IMR-90 (cell line): ENCODE measurements around the gene TNIP1. TPM values are rescaled to one million over a fixed set of nuclear protein-coding genes. Genes with fewer than 3 reads are reported as not detected.

Experiments
- ATAC-seq: fragments of 200-7000 bp; cut with Tn5 transposase; 2 replicates; pipeline ENCODE4 v1.9.1; 2020; ENCODE audit warnings: low read depth, mild to moderate bottlenecking, moderate library complexity
- BruUV-seq: library from RNA; stranded (reverse); fragments of 400-500 nt; replicated peaks from 2 replicates; lab custom pipeline; 2021; lab: Mats Ljungman, UMichigan
- CTCF ChIA-PET: fragments of 300-600 bp; formaldehyde crosslinking; extraction: SDS; loops from one replicate; lab custom pipeline; 2021; ENCODE audit warnings: antibody characterized with exemption; lab: Yijun Ruan, JAX
- POLR2A ChIA-PET: fragments of 300-600 bp; sonication (Branson Sonifier 250); formaldehyde crosslinking; loops from one replicate; lab custom pipeline; 2022; ENCODE audit warnings: antibody characterized with exemption; ENCODE audit not compliant: unreplicated experiment; lab: Charles Lee
- DNase-seq: peaks from one replicate; pipeline ENCODE4 v3.0.0; 2013
- H2AFZ ChIP-seq: replicated peaks from 2 replicates; pipeline ENCODE3; 2013; ENCODE audit warnings: low read length, mild to moderate bottlenecking; ENCODE audit not compliant: poor library complexity
- H2AK5ac ChIP-seq: 2 replicates; pipeline ENCODE4 v1.6.1; 2013; ENCODE audit warnings: low read depth, low read length, inconsistent platforms
- H2AK9ac ChIP-seq: replicated peaks from 2 replicates; pipeline ENCODE3; 2013; ENCODE audit warnings: mild to moderate bottlenecking, low read depth, low read length, moderate library complexity; ENCODE audit not compliant: poor library complexity
- H2BK120ac ChIP-seq: 2 replicates; pipeline ENCODE4 v1.6.1; 2013; ENCODE audit warnings: low read depth, low read length, inconsistent platforms
- H2BK15ac ChIP-seq: 3 replicates; pipeline ENCODE4 v1.6.1; 2013; ENCODE audit warnings: low read depth, low read length, inconsistent platforms
- H2BK20ac ChIP-seq: 2 replicates; pipeline ENCODE4 v1.6.1; 2013; ENCODE audit warnings: low read depth, mild to moderate bottlenecking, inconsistent platforms, low read length, moderate library complexity
- H2BK5ac ChIP-seq: 2 replicates; pipeline ENCODE4 v1.6.1; 2013; ENCODE audit warnings: mild to moderate bottlenecking, low read depth, low read length, inconsistent platforms; ENCODE audit not compliant: poor library complexity, severe bottlenecking
- H3K14ac ChIP-seq: replicated peaks from 2 replicates; pipeline ENCODE4 v1.6.1; 2013; ENCODE audit warnings: low read depth, low read length, inconsistent platforms
- H3K18ac ChIP-seq: 2 replicates; pipeline ENCODE4 v1.6.1; 2013; ENCODE audit warnings: low read depth, low read length, control low read depth
- H3K23ac ChIP-seq: 2 replicates; pipeline ENCODE4 v1.6.1; 2013; ENCODE audit warnings: low read depth, low read length, inconsistent platforms
- H3K27ac ChIP-seq: 2 replicates; pipeline ENCODE4 v1.5.1; 2013; ENCODE audit warnings: mild to moderate bottlenecking, control low read depth, low read length; ENCODE audit not compliant: insufficient read depth
- H3K27me3 ChIP-seq: 2 replicates; pipeline ENCODE4 v1.6.1; 2013; ENCODE audit warnings: low read length; ENCODE audit not compliant: control insufficient read depth, insufficient read depth
- H3K36me3 ChIP-seq: 2 replicates; pipeline ENCODE4 v1.6.1; 2013; ENCODE audit warnings: low read length, mixed read lengths; ENCODE audit not compliant: control insufficient read depth, insufficient read depth
- H3K4ac ChIP-seq: 2 replicates; pipeline ENCODE4 v1.6.1; 2013; ENCODE audit warnings: low read depth, low read length, inconsistent platforms
- H3K4me1 ChIP-seq: 2 replicates; pipeline ENCODE4 v1.6.1; 2013; ENCODE audit warnings: low read length, mixed read lengths; ENCODE audit not compliant: control insufficient read depth, insufficient read depth
- H3K4me2 ChIP-seq: 2 replicates; pipeline ENCODE4 v1.6.1; 2013; ENCODE audit warnings: low read depth, mild to moderate bottlenecking, control low read depth, low read length, moderate library complexity
- H3K4me3 ChIP-seq: 2 replicates; pipeline ENCODE4 v1.5.1; 2013; ENCODE audit warnings: low read depth, mild to moderate bottlenecking, control low read depth, low read length, moderate library complexity; ENCODE audit not compliant: insufficient read depth
- H3K56ac ChIP-seq: 2 replicates; pipeline ENCODE4 v1.6.1; 2013; ENCODE audit warnings: low read length, inconsistent platforms; ENCODE audit not compliant: insufficient read depth; ENCODE audit errors: extremely low read depth
- H3K79me1 ChIP-seq, 2 experiments: 2 replicates each; pipeline ENCODE4 v1.6.1; 2013; ENCODE audit warnings: low read length in 2 of 2, inconsistent platforms in 1 of 2, low read depth in 1 of 2
- H3K9ac ChIP-seq: 2 replicates; pipeline ENCODE4 v1.6.1; 2013; ENCODE audit warnings: low read depth, low read length, control low read depth
- H3K9me1 ChIP-seq: 2 replicates; pipeline ENCODE4 v1.6.1; 2013; ENCODE audit warnings: low read length, inconsistent platforms; ENCODE audit not compliant: insufficient read depth
- H3K9me3 ChIP-seq: 2 replicates; pipeline ENCODE4 v1.6.1; 2013; ENCODE audit warnings: low read length; ENCODE audit not compliant: control insufficient read depth, insufficient read depth
- H4K20me1 ChIP-seq: 2 replicates; pipeline ENCODE4 v1.6.1; 2013; ENCODE audit warnings: low read length, inconsistent platforms; ENCODE audit not compliant: insufficient read depth
- H4K5ac ChIP-seq: 2 replicates; pipeline ENCODE4 v1.6.1; 2013; ENCODE audit warnings: mild to moderate bottlenecking, low read depth, low read length, control low read depth
- H4K8ac ChIP-seq, 2 experiments: 2 replicates each; pipeline ENCODE4 v1.6.1; 2013; ENCODE audit warnings: low read depth in 2 of 2, low read length in 2 of 2, control low read depth in 1 of 2, inconsistent platforms in 1 of 2
- H4K91ac ChIP-seq: 2 replicates; pipeline ENCODE4 v1.6.1; 2013; ENCODE audit warnings: low read depth, low read length, inconsistent platforms; ENCODE audit not compliant: insufficient read depth
- BHLHE40 ChIP-seq: fragments of 150-350 bp; IDR thresholded peaks from 2 replicates; pipeline ENCODE4 v1.6.1; 2016; ENCODE audit warnings: mild to moderate bottlenecking, low read depth, low read length
- CEBPB ChIP-seq: IDR thresholded peaks from 2 replicates; pipeline ENCODE4 v1.6.1; 2012; ENCODE audit warnings: low read depth, low read length, improper control_type of control experiment
- CHD1 ChIP-seq: IDR thresholded peaks from 2 replicates; pipeline ENCODE4 v1.6.1; 2012; ENCODE audit warnings: low read depth, low read length, improper control_type of control experiment
- CTCF ChIP-seq: conservative IDR thresholded peaks from 2 replicates; pipeline ENCODE4 v1.5.1; 2012; ENCODE audit warnings: mild to moderate bottlenecking, low read depth, low read length, improper control_type of control experiment
- FOS ChIP-seq: fragments of 150-350 bp; IDR thresholded peaks from 2 replicates; pipeline ENCODE4 v1.6.1; 2016; ENCODE audit warnings: low read depth, low read length
- MAFK ChIP-seq: IDR thresholded peaks from 2 replicates; pipeline ENCODE4 v1.6.1; 2012; ENCODE audit warnings: low read depth, low read length, improper control_type of control experiment
- MAZ ChIP-seq: IDR thresholded peaks from 2 replicates; pipeline ENCODE4 v1.6.1; 2012; ENCODE audit warnings: low read depth, mild to moderate bottlenecking, low read length, improper control_type of control experiment, moderate library complexity, borderline replicate concordance
- MXI1 ChIP-seq: IDR thresholded peaks from 2 replicates; pipeline ENCODE4 v1.6.1; 2012; ENCODE audit warnings: low read depth, mild to moderate bottlenecking, low read length, moderate library complexity, borderline replicate concordance
- NFE2L2 ChIP-seq: fragments of 150-350 bp; IDR thresholded peaks from 2 replicates; pipeline ENCODE4 v1.6.1; 2016; ENCODE audit warnings: low read depth, mild to moderate bottlenecking, low read length
- POLR2A ChIP-seq: IDR thresholded peaks from 2 replicates; pipeline ENCODE4 v1.6.1; 2012; ENCODE audit warnings: mild to moderate bottlenecking, low read depth, low read length
- RCOR1 ChIP-seq: IDR thresholded peaks from 2 replicates; pipeline ENCODE4 v1.6.1; 2012; ENCODE audit warnings: mild to moderate bottlenecking, low read length, improper control_type of control experiment; ENCODE audit not compliant: insufficient replicate concordance
- RFX5 ChIP-seq: IDR thresholded peaks from 2 replicates; pipeline ENCODE4 v1.8.0; 2012; ENCODE audit warnings: low read depth, mild to moderate bottlenecking, low read length, moderate library complexity
- SMC3 ChIP-seq: fragments of 150-350 bp; IDR thresholded peaks from 2 replicates; pipeline ENCODE4 v1.6.1; 2016; ENCODE audit warnings: low read depth, mild to moderate bottlenecking, antibody characterized with exemption, low read length, moderate library complexity
- WGBS, 2 experiments: methylation state at CpG; one replicate each; pipeline versions ENCODE4 v1.1.5 to v1.1.7; 2013; ENCODE audit warnings: missing lambda C conversion rate in 2 of 2; ENCODE audit not compliant: insufficient read length in 1 of 2; ENCODE audit errors: extremely low coverage in 2 of 2; 5-methylcytosine and 5-hydroxymethylcytosine counted together
- dilution Hi-C: fragments of 300-500 bp; cut with HindIII; formaldehyde crosslinking; loops from one replicate; pipeline ENCODE4 v1.14.3; 2018; ENCODE audit warnings: low sequenced_read_pairs; ENCODE audit not compliant: unreplicated experiment
- in situ Hi-C: fragments of 300-500 bp; cut with MboI; formaldehyde crosslinking; loops from 3 replicates; pipeline ENCODE4 v1.14.3; 2019; ENCODE audit warnings: low sequenced_read_pairs, inconsistent platforms, mixed read lengths
- intact Hi-C: fragments of 100-400 bp; cut with micrococcal nuclease; formaldehyde crosslinking; loops from 2 replicates; pipeline ENCODE4 v1.10.0; 2022
- polyA plus RNA-seq, 3 experiments: library from polyadenylated mRNA; depleted of rRNA; stranded (reverse); fragments of >200 nt; gene quantifications; 2 replicates each; pipeline ENCODE4 v1.2.3, GENCODE V29; 2012; ENCODE audit warnings: low replicate concordance in 1 of 3
- total RNA-seq: library from RNA; depleted of rRNA; stranded (reverse); fragments of >200 nt; gene quantifications from 2 replicates; pipeline ENCODE4 v1.2.3, GENCODE V29; 2012

The TNIP1 gene
- total and polyA plus RNA-seq, 2 of the 4 experiments (the other 2 are of a cell fraction), result 63.8 to 92.8 TPM

- H3K9ac ChIP-seq, result no peak overlapping the region
- no peak overlapping the region for H3K27ac ChIP-seq
- intact Hi-C loops, result no loop called here
These were observed 7.6 kb downstream of the TNIP1 start for GRCh38 chr5:151073280-151073679.

More at GRCh38 chr5:151073280-151073679, 7.6 kb downstream of the TNIP1 start:
- no peak overlapping the region for H3K4ac ChIP-seq
- no peak overlapping the region for H3K4me2 ChIP-seq
- H3K27me3 ChIP-seq, result no peaks in the 10 kb centered on the region
- no peak for TF ChIP-seq SMC3
- no peak for TF ChIP-seq RFX5
- TF ChIP-seq MAZ, result no peak
- no peak for TF ChIP-seq BHLHE40
- TF ChIP-seq NFE2L2, result no peak
- TF ChIP-seq FOS, result no peak
- no peak for TF ChIP-seq POLR2A
- no peak for TF ChIP-seq MAFK
- TF ChIP-seq CEBPB, result no peak
- no peak for TF ChIP-seq RCOR1
- no peak for TF ChIP-seq CTCF
- TF ChIP-seq CHD1, result no peak
- TF ChIP-seq MXI1, result no peak
- H3K14ac ChIP-seq, result no peak overlapping the region
- H2AK5ac ChIP-seq, result no peak overlapping the region
- peak overlapping the region in 1 of 2 experiments; percentile 25; a peak in 1 of 4 replicates for H4K8ac ChIP-seq
- in situ Hi-C loops (no loop called here), dilution Hi-C loops (no loop called here)
- H3K4me3 ChIP-seq, result no peak overlapping the region
- 0 out of 2 replicates have a peak overlapping the region, but pooled peaks have one; percentile 10 for H4K91ac ChIP-seq
- H3K23ac ChIP-seq, result no peak overlapping the region
- H3K4me1 ChIP-seq, result peaks cover 43% of the 10 kb centered on the region
- BruUV-seq, result no TSS peak
- no peak overlapping the region for H2BK120ac ChIP-seq
- H4K5ac ChIP-seq, result no peak overlapping the region
- H3K36me3 ChIP-seq, result peaks cover 7% of the 10 kb centered on the region
- peaks cover 58% of the 10 kb centered on the region for H4K20me1 ChIP-seq
- H3K18ac ChIP-seq, result no peak overlapping the region; the same call in 1 of the 2 replicates
- no peak overlapping the region for H2BK20ac ChIP-seq
- POLR2A ChIA-PET, result no interaction called here
- H2BK15ac ChIP-seq, result no peak overlapping the region; the same call in 2 of the 3 replicates
- ATAC-seq (no peak), DNase-seq (no peak)
- no peak overlapping the region for H3K56ac ChIP-seq
- H3K9me3 ChIP-seq, result no peaks in the 10 kb centered on the region
- no peak overlapping the region for H2AFZ ChIP-seq
- peaks cover 37 to 93% of the 10 kb centered on the region in 2 experiments for H3K79me1 ChIP-seq
- WGBS, 2 experiments, result no CpG with 5 or more reads among the region's 2 CpGs
- H2BK5ac ChIP-seq, result no peak overlapping the region
- CTCF ChIA-PET, result interaction anchor here (0.6 to 2.4 kb wide), 3 partner anchors 22 to 472 kb away, joined by 3 to 8 read pairs (median 8); no protein-coding TSS in a partner anchor
- peaks cover 65% of the 10 kb centered on the region for H3K9me1 ChIP-seq
- H2AK9ac ChIP-seq, result no peak overlapping the region
